ENCODE data around the gene EML2. TPM values are rescaled to one million over a fixed set of nuclear protein-coding genes. Genes with fewer than 3 reads are reported as not detected.
"Not testable (repeated sequence)": the region's sequence is repeated elsewhere in the genome, so short reads cannot be mapped to it uniquely, and the experiment has no call there.

Gene EML2
- 10 to 100 TPM; 37.6 to 92.6 TPM for total RNA-seq
- 100 to 1,000 TPM; 107 to 135 TPM for polyA plus RNA-seq (ENCODE audit: insufficient read length in 2 of 2)
- long read RNA-seq, donor 1, transcript EML2-209 (22 exons, 2,763 nt): major isoform, 13 of 32 reads
- long read RNA-seq, donor 1, partial matches to known transcripts: 16 of 32 reads
- long read RNA-seq, donor 1, other reads (novel, unspliced or antisense): 0 of 32 reads
- long read RNA-seq, donor 2, partial matches to known transcripts: 8 of 10 reads
- long read RNA-seq, donor 2, other reads (novel, unspliced or antisense): 0 of 10 reads
- long read RNA-seq, donor 3, partial matches to known transcripts: 0 of 7 reads
- long read RNA-seq, donor 3, other reads (novel, unspliced or antisense): 0 of 7 reads
- long read RNA-seq, donor 4, partial matches to known transcripts: 0 of 3 reads
- long read RNA-seq, donor 4, other reads (novel, unspliced or antisense): 0 of 3 reads

GRCh38 chr19:45638930-45639729, at the start of gene EML2:
TSS of gene EML2 (minus strand) at chr19:45639397. CDS start at chr19:45639376, 21 bp downstream.
- H3K4me1 ChIP-seq (ENCODE audit: control insufficient read depth, insufficient read depth, low read length): peaks cover 44% of the 10 kb centered on the region
- H3K27me3 ChIP-seq (ENCODE audit: control insufficient read depth, insufficient read depth, low read length): peaks cover 2% of the 10 kb centered on the region
- no peaks in the 10 kb centered on the region for H3K9me3 ChIP-seq (ENCODE audit: control insufficient read depth, insufficient read depth, low read length)
- H3K4me3 ChIP-seq (ENCODE audit: low read depth, low read length): peak within 1 kb of the TSS; percentile 54
- peaks cover 47% of the 10 kb centered on the region for H3K36me3 ChIP-seq (ENCODE audit: control insufficient read depth, insufficient read depth, low read length)
- 19% methylated on average over 26 of the region's 52 CpGs for WGBS (ENCODE audit: insufficient coverage)
- H3K27ac ChIP-seq (ENCODE audit: low read depth, low read length): no peak within 1 kb of the TSS
- peak in 2 of 6 donors; percentile 4 to 49 for DNase-seq (ENCODE audit: low read depth in 4 of 6, low spot score in 6 of 6)

GRCh38 chr19:45687599-45687998, 48.4 kb upstream of the EML2 start:
- H3K4me3 ChIP-seq (ENCODE audit: low read depth, low read length): no peak overlapping the region
- no peaks in the 10 kb centered on the region for H3K9me3 ChIP-seq (ENCODE audit: control insufficient read depth, insufficient read depth, low read length)
- H3K27me3 ChIP-seq (ENCODE audit: control insufficient read depth, insufficient read depth, low read length): no peaks in the 10 kb centered on the region
- peaks cover 7% of the 10 kb centered on the region for H3K4me1 ChIP-seq (ENCODE audit: control insufficient read depth, insufficient read depth, low read length)
- WGBS (ENCODE audit: insufficient coverage): 94% methylated on average over 8 of the region's 9 CpGs
- no peak overlapping the region for H3K27ac ChIP-seq (ENCODE audit: low read depth, low read length)
- peaks cover 57% of the 10 kb centered on the region for H3K36me3 ChIP-seq (ENCODE audit: control insufficient read depth, insufficient read depth, low read length)
- no peak for DNase-seq (ENCODE audit: low read depth in 4 of 6, low spot score in 6 of 6)

GRCh38 chr19:45685045-45685444, 45.8 kb upstream of the EML2 start:
- WGBS (ENCODE audit: insufficient coverage): 83% methylated on average over 5 of the region's 11 CpGs
- peaks cover 57% of the 10 kb centered on the region for H3K36me3 ChIP-seq (ENCODE audit: control insufficient read depth, insufficient read depth, low read length)
- H3K4me3 ChIP-seq (ENCODE audit: low read depth, low read length): not testable (repeated sequence)

GRCh38 chr19:45682908-45683307, 43.7 kb upstream of the EML2 start:
- Histone ChIP-seq H3K4me3 (ENCODE audit: low read depth, low read length) (no peak overlapping the region), H3K27me3 (ENCODE audit: control insufficient read depth, insufficient read depth, low read length) (peaks cover 10% of the 10 kb centered on the region), H3K27ac (ENCODE audit: low read depth, low read length) (no peak overlapping the region), H3K4me1 (ENCODE audit: control insufficient read depth, insufficient read depth, low read length) (peaks cover 17% of the 10 kb centered on the region), H3K36me3 (ENCODE audit: control insufficient read depth, insufficient read depth, low read length) (peaks cover 46% of the 10 kb centered on the region), H3K9me3 (ENCODE audit: control insufficient read depth, insufficient read depth, low read length) (no peaks in the 10 kb centered on the region)
- DNase-seq (ENCODE audit: low read depth in 4 of 6, low spot score in 6 of 6): no peak
- WGBS (ENCODE audit: insufficient coverage): 85% methylated on average over 5 of the region's 5 CpGs

More at GRCh38 chr19:45685045-45685444, 45.8 kb upstream of the EML2 start:
- not testable (repeated sequence) for H3K9me3 ChIP-seq (ENCODE audit: control insufficient read depth, insufficient read depth, low read length); H3K27ac ChIP-seq (ENCODE audit: low read depth, low read length); DNase-seq (ENCODE audit: low read depth in 4 of 6, low spot score in 6 of 6); H3K27me3 ChIP-seq (ENCODE audit: control insufficient read depth, insufficient read depth, low read length)
- H3K4me1 ChIP-seq (ENCODE audit: control insufficient read depth, insufficient read depth, low read length): peaks cover 13% of the 10 kb centered on the region

GRCh38 chr19:45682117-45682516, 42.9 kb upstream of the EML2 start:
- Histone ChIP-seq H3K9me3 (ENCODE audit: control insufficient read depth, insufficient read depth, low read length) (no peaks in the 10 kb centered on the region), H3K4me1 (ENCODE audit: control insufficient read depth, insufficient read depth, low read length) (peaks cover 24% of the 10 kb centered on the region), H3K27ac (ENCODE audit: low read depth, low read length) (no peak overlapping the region), H3K4me3 (ENCODE audit: low read depth, low read length) (no peak overlapping the region), H3K27me3 (ENCODE audit: control insufficient read depth, insufficient read depth, low read length) (peaks cover 18% of the 10 kb centered on the region), H3K36me3 (ENCODE audit: control insufficient read depth, insufficient read depth, low read length) (peaks cover 38% of the 10 kb centered on the region)
- no peak for DNase-seq (ENCODE audit: low read depth in 4 of 6, low spot score in 6 of 6)
- 64% methylated on average over 7 of the region's 8 CpGs for WGBS (ENCODE audit: insufficient coverage)

GRCh38 chr19:45681391-45682015, 42.3 kb upstream of the EML2 start:
- Histone ChIP-seq H3K4me1 (ENCODE audit: control insufficient read depth, insufficient read depth, low read length) (peaks cover 29% of the 10 kb centered on the region), H3K27me3 (ENCODE audit: control insufficient read depth, insufficient read depth, low read length) (peaks cover 23% of the 10 kb centered on the region), H3K27ac (ENCODE audit: low read depth, low read length) (peak overlapping the region; percentile 52), H3K36me3 (ENCODE audit: control insufficient read depth, insufficient read depth, low read length) (peaks cover 32% of the 10 kb centered on the region), H3K4me3 (ENCODE audit: low read depth, low read length) (peak overlapping the region; percentile 33), H3K9me3 (ENCODE audit: control insufficient read depth, insufficient read depth, low read length) (no peaks in the 10 kb centered on the region)
- WGBS (ENCODE audit: insufficient coverage): 3% methylated on average over 49 of the region's 51 CpGs
- peak; percentile 35 to 88 (median 60) for DNase-seq (ENCODE audit: low read depth in 4 of 6, low spot score in 6 of 6)

GRCh38 chr19:45677351-45678230, 38.4 kb upstream of the EML2 start:
- 2% methylated on average over 46 of the region's 49 CpGs for WGBS (ENCODE audit: insufficient coverage)
- H3K9me3 ChIP-seq (ENCODE audit: control insufficient read depth, insufficient read depth, low read length): no peaks in the 10 kb centered on the region
- no peaks in the 10 kb centered on the region for H3K36me3 ChIP-seq (ENCODE audit: control insufficient read depth, insufficient read depth, low read length)
- H3K27me3 ChIP-seq (ENCODE audit: control insufficient read depth, insufficient read depth, low read length): peaks cover 39% of the 10 kb centered on the region
- no peak overlapping the region for H3K27ac ChIP-seq (ENCODE audit: low read depth, low read length)
- peak in 4 of 6 donors; percentile 17 to 87 (median 57) for DNase-seq (ENCODE audit: low read depth in 4 of 6, low spot score in 6 of 6)
- H3K4me1 ChIP-seq (ENCODE audit: control insufficient read depth, insufficient read depth, low read length): peaks cover 29% of the 10 kb centered on the region
- peak overlapping the region; percentile 21 for H3K4me3 ChIP-seq (ENCODE audit: low read depth, low read length)

- Histone ChIP-seq H3K9me3 (ENCODE audit: control insufficient read depth, insufficient read depth, low read length) (no peaks in the 10 kb centered on the region), H3K36me3 (ENCODE audit: control insufficient read depth, insufficient read depth, low read length) (no peaks in the 10 kb centered on the region), H3K4me3 (ENCODE audit: low read depth, low read length) (no peak overlapping the region), H3K4me1 (ENCODE audit: control insufficient read depth, insufficient read depth, low read length) (peaks cover 25% of the 10 kb centered on the region), H3K27me3 (ENCODE audit: control insufficient read depth, insufficient read depth, low read length) (peaks cover 43% of the 10 kb centered on the region), H3K27ac (ENCODE audit: low read depth, low read length) (no peak overlapping the region)
- 7% methylated on average over 28 of the region's 28 CpGs for WGBS (ENCODE audit: insufficient coverage)
- DNase-seq (ENCODE audit: low read depth in 4 of 6, low spot score in 6 of 6): no peak
These were observed 37.7 kb upstream of the EML2 start for GRCh38 chr19:45676851-45677263.

All from spinal cord (tissue), 10 donors.